HCT116 (cell line): ENCODE measurements around the gene CTU2. TPM values are rescaled to one million over a fixed set of nuclear protein-coding genes. Genes with fewer than 3 reads are reported as not detected.

Source experiments
- ATAC-seq: fragments of 200-7000 bp; cut with Tn5 transposase; 2 replicates; pipeline ENCODE4 v1.9.1; 2020; ENCODE audit warnings: mild to moderate bottlenecking, moderate library complexity
- BruUV-seq: library from RNA; stranded (reverse); fragments of 400-500 nt; replicated peaks from 2 replicates; lab custom pipeline; 2021; lab: Mats Ljungman, UMichigan
- CTCF ChIA-PET: fragments of 300-600 bp; sonication (Branson Sonifier 250); formaldehyde crosslinking; loops from one replicate; lab custom pipeline; 2021; ENCODE audit warnings: antibody characterized with exemption; lab: Charles Lee
- POLR2A ChIA-PET: fragments of 300-600, 350-600 bp; sonication (Branson Sonifier 250); formaldehyde crosslinking; loops from one replicate; lab custom pipeline; 2021; ENCODE audit warnings: antibody characterized with exemption; lab: Charles Lee
- RAD21 ChIA-PET, 2 experiments: fragments of 300-600 bp; sonication (Branson Sonifier 250); formaldehyde crosslinking; loops; one replicate each; lab custom pipeline; 2023; ENCODE audit warnings: low total read pairs in 2 of 2; ENCODE audit not compliant: uncharacterized antibody in 2 of 2, unreplicated experiment in 2 of 2, low non-redundant PET in 1 of 2; lab: Charles Lee
- DNase-seq: peaks from one replicate; pipeline ENCODE4 v3.0.0-alpha.2; 2010; ENCODE audit warnings: low read depth, low spot score
- H2AFZ ChIP-seq: fragments of 200-600 bp; shearing (Covaris generic), sonication (generic); 2 replicates; pipeline ENCODE4 v1.6.1; 2017; ENCODE audit warnings: low read depth, mixed run types, mixed read lengths, antibody characterized with exemption, low read length; ENCODE audit not compliant: poor library complexity, severe bottlenecking
- H3K27ac ChIP-seq: 2 replicates; pipeline ENCODE4 v1.5.1; 2012; ENCODE audit warnings: low read depth, low read length
- H3K27me3 ChIP-seq: fragments of 200-600 bp; sonication (generic); 2 replicates; pipeline ENCODE4 v1.6.1; 2016; ENCODE audit warnings: mixed run types, low read length, mixed read lengths; ENCODE audit not compliant: insufficient read depth
- H3K36me3 ChIP-seq, 2 experiments: fragments of 200-500 bp in 1 of 2; fragments of 200-600 bp in 1 of 2; sonication (Bioruptor generic) in 1 of 2; sonication (generic) in 1 of 2; 2 replicates each; pipeline versions ENCODE4 v1.5.1 to v1.6.1; 2014 to 2016; ENCODE audit warnings: low read length in 2 of 2, inconsistent platforms in 1 of 2, mixed read lengths in 1 of 2, mixed run types in 1 of 2; ENCODE audit not compliant: insufficient read depth in 2 of 2, control insufficient read depth in 1 of 2
- H3K4me1 ChIP-seq, 2 experiments: fragments of 200-600 bp in 1 of 2; sonication (generic) in 1 of 2; 2 replicates each; pipeline versions ENCODE4 v1.5.1 to v1.6.1; 2012 to 2017; ENCODE audit warnings: low read length in 2 of 2, inconsistent platforms in 1 of 2, mild to moderate bottlenecking in 1 of 2, mixed read lengths in 1 of 2, mixed run types in 1 of 2, moderate library complexity in 1 of 2; ENCODE audit not compliant: insufficient read depth in 2 of 2, control insufficient read depth in 1 of 2
- H3K4me2 ChIP-seq: fragments of 200-600 bp; sonication (generic); 2 replicates; pipeline ENCODE4 v1.6.1; 2017; ENCODE audit warnings: mixed run types, low read length, mixed read lengths
- H3K4me3 ChIP-seq, 2 experiments: fragments of 200-600 bp in 1 of 2; sonication (generic) in 1 of 2; replicated peaks in 1 of 2; 2 replicates each; pipeline ENCODE4 v1.5.1; 2011 to 2016; ENCODE audit warnings: low read length in 2 of 2, control low read depth in 1 of 2, low read depth in 1 of 2, mild to moderate bottlenecking in 1 of 2, mixed read lengths in 1 of 2, mixed run types in 1 of 2
- H3K79me2 ChIP-seq: fragments of 200-600 bp; sonication (generic); 2 replicates; pipeline ENCODE4 v1.6.1; 2017; ENCODE audit warnings: mild to moderate bottlenecking, mixed run types, low read length, moderate library complexity, mixed read lengths; ENCODE audit not compliant: insufficient read depth
- H3K9ac ChIP-seq: fragments of 200-600 bp; sonication (generic); 2 replicates; pipeline ENCODE4 v1.6.1; 2016; ENCODE audit warnings: low read length, mixed read lengths
- H3K9me2 ChIP-seq: fragments of 200-600 bp; sonication (generic), shearing (Covaris generic); 2 replicates; pipeline ENCODE4 v1.6.1; 2017; ENCODE audit warnings: mixed run types, mild to moderate bottlenecking, moderate library complexity; ENCODE audit not compliant: insufficient read depth
- H3K9me3 ChIP-seq, 2 experiments: fragments of 200-500 bp in 1 of 2; fragments of 200-600 bp in 1 of 2; sonication (Bioruptor generic) in 1 of 2; sonication (generic) in 1 of 2; 2 replicates each; pipeline ENCODE4 v1.6.1; 2014 to 2017; ENCODE audit warnings: low read length in 2 of 2, mixed read lengths in 2 of 2, inconsistent platforms in 1 of 2, low read depth in 1 of 2, mild to moderate bottlenecking in 1 of 2, mixed run types in 1 of 2, moderate library complexity in 1 of 2; ENCODE audit not compliant: control insufficient read depth in 1 of 2, insufficient read depth in 1 of 2
- H4K20me1 ChIP-seq: fragments of 200-600 bp; sonication (generic), shearing (Covaris generic); 2 replicates; pipeline ENCODE4 v1.6.1; 2017; ENCODE audit warnings: mixed run types, mild to moderate bottlenecking, moderate library complexity; ENCODE audit not compliant: insufficient read depth
- CEBPB ChIP-seq: IDR thresholded peaks from 2 replicates; pipeline ENCODE4 v1.6.1; 2012; ENCODE audit warnings: low read depth
- EGR1 ChIP-seq: IDR thresholded peaks from 2 replicates; pipeline ENCODE4 v1.6.1; 2012; ENCODE audit warnings: low read depth
- ELF1 ChIP-seq: IDR thresholded peaks from 2 replicates; pipeline ENCODE4 v1.6.1; 2012; ENCODE audit warnings: low read depth, borderline replicate concordance
- EZH2 ChIP-seq: fragments of 200-600 bp; sonication (generic); IDR thresholded peaks from 2 replicates; pipeline ENCODE4 v1.6.1; 2017; ENCODE audit warnings: antibody characterized with exemption, mixed run types
- EZH2phosphoT487 ChIP-seq: fragments of 200-600 bp; IDR thresholded peaks from 2 replicates; pipeline ENCODE4 v1.6.1; 2018; ENCODE audit warnings: antibody characterized with exemption, borderline replicate concordance
- FOSL1 ChIP-seq: IDR thresholded peaks from 2 replicates; pipeline ENCODE4 v1.6.1; 2012; ENCODE audit warnings: low read depth
- JUND ChIP-seq: IDR thresholded peaks from 2 replicates; pipeline ENCODE4 v1.6.1; 2012
- MAX ChIP-seq: IDR thresholded peaks from 2 replicates; pipeline ENCODE4 v1.6.1; 2012
- POLR2A ChIP-seq: IDR thresholded peaks from 2 replicates; pipeline ENCODE4 v1.7.0; 2011; ENCODE audit warnings: borderline replicate concordance; ENCODE audit not compliant: insufficient read depth, insufficient read length; ENCODE audit errors: extremely low read depth
- POLR2AphosphoS5 ChIP-seq: IDR thresholded peaks from 2 replicates; pipeline ENCODE4 v1.6.1; 2011; ENCODE audit warnings: mild to moderate bottlenecking, low read depth, low read length, moderate library complexity
- RAD21 ChIP-seq: IDR thresholded peaks from 2 replicates; pipeline ENCODE4 v1.6.1; 2012; ENCODE audit warnings: low read depth, mild to moderate bottlenecking
- REST ChIP-seq: IDR thresholded peaks from 2 replicates; pipeline ENCODE4 v1.6.1; 2012; ENCODE audit warnings: low read depth
- SP1 ChIP-seq: IDR thresholded peaks from 2 replicates; pipeline ENCODE4 v1.6.1; 2012; ENCODE audit warnings: low read depth
- SRF ChIP-seq: IDR thresholded peaks from 2 replicates; pipeline ENCODE4 v1.6.1; 2012; ENCODE audit warnings: low read depth
- TCF7L2 ChIP-seq: IDR thresholded peaks from 2 replicates; pipeline ENCODE4 v1.7.0; 2011; ENCODE audit warnings: borderline replicate concordance, inconsistent platforms; ENCODE audit not compliant: insufficient read depth, insufficient read length; ENCODE audit errors: extremely low read depth
- YY1 ChIP-seq: IDR thresholded peaks from 2 replicates; pipeline ENCODE4 v1.6.1; 2011; ENCODE audit warnings: low read length, low read depth, moderate library complexity, mild to moderate bottlenecking; ENCODE audit not compliant: insufficient replicate concordance; ENCODE audit errors: extremely low read depth
- ZBTB33 ChIP-seq: IDR thresholded peaks from 2 replicates; pipeline ENCODE4 v1.6.1; 2011; ENCODE audit warnings: mild to moderate bottlenecking, low read length, moderate library complexity; ENCODE audit not compliant: insufficient replicate concordance; ENCODE audit errors: extremely low read depth
- ZFX ChIP-seq: fragments of 450-650 bp; IDR thresholded peaks from 2 replicates; pipeline ENCODE4 v1.6.1; 2017
- ZNF274 ChIP-seq: fragments of 200-500 bp; sonication (Bioruptor generic); IDR thresholded peaks from 2 replicates; pipeline ENCODE4 v1.6.1; 2014; ENCODE audit warnings: mild to moderate bottlenecking, low read depth, low read length, inconsistent platforms
- intact Hi-C: fragments of 100-400 bp; cut with micrococcal nuclease; formaldehyde crosslinking; loops from 2 replicates; pipeline ENCODE4 v1.10.0; 2022
- total RNA-seq: library from RNA; stranded (reverse); gene quantifications from one replicate; pipeline ENCODE4 v1.2.1, GENCODE V29; 2021; ENCODE audit not compliant: unreplicated experiment
- TF ChIP-seq, protein P1 (sequence below), 3 experiments: fragments of 200-600 bp in 1 of 3; sonication (generic) in 1 of 3; IDR thresholded peaks in 2 of 3; conservative IDR thresholded peaks in 1 of 3; 2 replicates each; pipeline ENCODE4 v1.5.1; 2012 to 2017; ENCODE audit warnings: low read depth in 2 of 3, low read length in 2 of 3, antibody characterized with exemption in 1 of 3, borderline replicate concordance in 1 of 3, control low read depth in 1 of 3, mild to moderate bottlenecking in 1 of 3, mixed read lengths in 1 of 3, mixed run types in 1 of 3, moderate library complexity in 1 of 3; ENCODE audit not compliant: insufficient read depth in 1 of 3

The CTU2 gene
- total RNA-seq, 1 experiment from 2014 or later: 71.3 TPM

- Histone ChIP-seq H4K20me1 (no peaks in the 10 kb centered on the region), H3K4me1 (peaks cover 6 to 8% of the 10 kb centered on the region in 2 experiments), H3K27me3 (no peaks in the 10 kb centered on the region), H3K4me2 (no peak overlapping the region), H3K79me2 (peaks cover 41% of the 10 kb centered on the region), H3K27ac (no peak overlapping the region), H3K9me3 (no peaks in the 10 kb centered on the region), H3K9ac (no peak overlapping the region), H3K4me3 (no peak overlapping the region), H3K36me3 (peaks cover 22 to 45% of the 10 kb centered on the region in 2 experiments; a peak in 3 of 4 replicates), H2AFZ (no peak overlapping the region), H3K9me2 (no peaks in the 10 kb centered on the region)
- ChIA-PET CTCF (no interaction called here), RAD21 (no interaction called here), POLR2A (no interaction called here)
- no TSS peak for BruUV-seq
- TF ChIP-seq JUND (no peak), MAX (no peak), SP1 (no peak), EZH2 (no peak), YY1 (no peak), POLR2AphosphoS5 (no peak), TCF7L2 (no peak), RAD21 (no peak), FOSL1 (no peak), ELF1 (no peak), EZH2phosphoT487 (no peak), SRF (no peak), ZFX (no peak), CEBPB (no peak), ZBTB33 (no peak), POLR2A (no peak), REST (no peak), EGR1 (no peak), ZNF274 (no peak)
- TF ChIP-seq, protein P1, sequence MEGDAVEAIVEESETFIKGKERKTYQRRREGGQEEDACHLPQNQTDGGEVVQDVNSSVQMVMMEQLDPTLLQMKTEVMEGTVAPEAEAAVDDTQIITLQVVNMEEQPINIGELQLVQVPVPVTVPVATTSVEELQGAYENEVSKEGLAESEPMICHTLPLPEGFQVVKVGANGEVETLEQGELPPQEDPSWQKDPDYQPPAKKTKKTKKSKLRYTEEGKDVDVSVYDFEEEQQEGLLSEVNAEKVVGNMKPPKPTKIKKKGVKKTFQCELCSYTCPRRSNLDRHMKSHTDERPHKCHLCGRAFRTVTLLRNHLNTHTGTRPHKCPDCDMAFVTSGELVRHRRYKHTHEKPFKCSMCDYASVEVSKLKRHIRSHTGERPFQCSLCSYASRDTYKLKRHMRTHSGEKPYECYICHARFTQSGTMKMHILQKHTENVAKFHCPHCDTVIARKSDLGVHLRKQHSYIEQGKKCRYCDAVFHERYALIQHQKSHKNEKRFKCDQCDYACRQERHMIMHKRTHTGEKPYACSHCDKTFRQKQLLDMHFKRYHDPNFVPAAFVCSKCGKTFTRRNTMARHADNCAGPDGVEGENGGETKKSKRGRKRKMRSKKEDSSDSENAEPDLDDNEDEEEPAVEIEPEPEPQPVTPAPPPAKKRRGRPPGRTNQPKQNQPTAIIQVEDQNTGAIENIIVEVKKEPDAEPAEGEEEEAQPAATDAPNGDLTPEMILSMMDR (IDR thresholded peaks at IDR 0.05 in 2 of 3, conservative IDR thresholded peaks at IDR 0.05 in 1 of 3; ENCODE audit: borderline replicate concordance in 1 of 3, insufficient read depth in 1 of 3, low read depth in 2 of 3, low read length in 2 of 3): no peak
- intact Hi-C loops: no loop called here
- DNase-seq: no peak
- no peak for ATAC-seq
Measured at GRCh38 chr16:88712362-88712979, 6.2 kb downstream of the CTU2 start.
